GM18526 (cell line): ENCODE results near the gene DNAJC17.

Source experiments
- POLR2A ChIP-seq: IDR thresholded peaks from 3 replicates; pipeline ENCODE4 v1.6.1; 2011; ENCODE audit not compliant: insufficient read length; ENCODE audit errors: extremely low read depth

The DNAJC17 gene

DNA sequence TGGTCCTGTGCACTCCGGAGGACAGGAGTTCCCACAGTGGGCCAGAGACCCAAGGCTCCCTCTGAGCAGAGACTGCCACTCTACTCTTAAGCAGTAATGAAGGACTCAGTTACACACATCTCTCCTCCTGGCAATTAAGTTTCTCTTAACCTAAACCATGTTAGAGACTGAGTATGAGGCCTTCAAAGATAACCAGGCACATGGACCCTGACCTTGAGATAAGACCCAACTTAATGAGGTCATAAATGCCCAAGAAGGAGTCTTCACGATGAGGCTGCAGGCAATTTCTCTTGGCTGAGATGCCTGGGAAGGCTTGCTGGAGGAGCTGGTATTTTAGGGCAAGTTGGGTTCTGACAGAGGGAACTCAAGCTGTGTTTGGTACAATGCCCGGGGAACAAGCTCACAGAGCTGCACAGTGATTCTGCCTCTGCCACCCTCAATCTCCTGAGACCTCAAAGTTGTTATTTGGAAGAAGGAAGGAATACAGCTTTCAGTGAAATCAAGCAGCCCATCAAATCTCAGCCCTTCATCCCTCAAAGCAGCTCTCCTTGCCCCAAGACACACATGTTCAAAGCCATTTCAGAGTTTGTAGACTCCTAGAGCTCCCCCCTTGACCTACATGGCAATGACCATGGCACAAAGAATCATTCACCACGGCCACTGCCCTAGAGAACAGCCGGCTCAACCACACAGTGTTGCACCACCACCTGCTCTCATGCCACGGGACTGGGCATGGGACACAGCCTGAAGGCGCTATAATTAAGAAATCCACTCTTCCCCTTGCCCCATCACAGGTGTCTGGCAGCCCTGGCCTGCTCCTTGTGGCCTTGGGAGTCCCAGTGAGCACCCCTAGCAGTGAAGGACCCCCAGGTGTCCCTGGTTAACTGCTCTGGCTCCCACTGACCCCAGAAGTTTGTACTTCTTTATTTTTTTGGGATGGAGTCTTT is 59.3 kb downstream of the DNAJC17 start:
- TF ChIP-seq POLR2A = no peak

DNA sequence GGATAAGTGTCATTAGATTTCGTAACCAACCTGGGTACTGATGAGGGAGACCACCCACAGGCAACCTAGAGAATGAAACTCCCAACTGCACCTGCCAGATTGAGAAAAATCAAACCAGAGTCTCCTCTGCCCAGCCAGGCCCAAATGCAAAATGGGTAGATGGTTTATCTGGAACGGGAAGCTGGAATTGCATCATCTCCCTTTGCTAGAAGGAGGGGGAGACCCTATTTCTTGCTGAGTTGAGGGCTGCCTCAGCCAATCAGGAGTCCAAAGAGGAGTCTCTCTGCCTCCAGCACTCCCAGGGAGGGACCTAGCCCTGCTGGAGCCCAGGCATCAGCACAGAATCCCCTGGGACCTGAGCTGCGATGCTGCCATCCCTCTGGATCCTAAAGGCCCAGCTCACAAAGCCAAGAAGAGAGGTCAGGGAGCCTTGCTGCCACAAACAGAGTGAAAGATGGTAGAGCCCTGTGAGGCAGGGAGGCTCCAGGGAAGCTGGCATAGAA is 60.3 kb downstream of the DNAJC17 start:
- TF ChIP-seq POLR2A = no peak

DNA sequence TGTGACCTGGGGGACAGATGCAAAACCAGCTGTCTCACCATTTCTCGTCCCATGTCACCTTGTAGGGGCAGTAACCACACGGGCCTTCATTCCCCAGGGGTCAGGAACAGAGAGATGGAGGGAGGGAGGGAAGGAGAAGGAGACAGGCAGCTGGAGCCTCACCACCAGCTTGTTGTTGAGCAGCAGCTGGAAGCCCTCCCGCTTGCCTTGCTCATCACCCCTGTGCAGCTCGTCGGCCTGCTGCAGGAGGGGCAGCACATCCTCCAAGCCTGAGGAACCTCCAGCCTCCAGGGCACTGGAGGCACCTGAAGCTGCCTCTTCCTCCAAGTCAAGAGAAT is 62.5 kb downstream of the DNAJC17 start:
- no peak for TF ChIP-seq POLR2A

DNA sequence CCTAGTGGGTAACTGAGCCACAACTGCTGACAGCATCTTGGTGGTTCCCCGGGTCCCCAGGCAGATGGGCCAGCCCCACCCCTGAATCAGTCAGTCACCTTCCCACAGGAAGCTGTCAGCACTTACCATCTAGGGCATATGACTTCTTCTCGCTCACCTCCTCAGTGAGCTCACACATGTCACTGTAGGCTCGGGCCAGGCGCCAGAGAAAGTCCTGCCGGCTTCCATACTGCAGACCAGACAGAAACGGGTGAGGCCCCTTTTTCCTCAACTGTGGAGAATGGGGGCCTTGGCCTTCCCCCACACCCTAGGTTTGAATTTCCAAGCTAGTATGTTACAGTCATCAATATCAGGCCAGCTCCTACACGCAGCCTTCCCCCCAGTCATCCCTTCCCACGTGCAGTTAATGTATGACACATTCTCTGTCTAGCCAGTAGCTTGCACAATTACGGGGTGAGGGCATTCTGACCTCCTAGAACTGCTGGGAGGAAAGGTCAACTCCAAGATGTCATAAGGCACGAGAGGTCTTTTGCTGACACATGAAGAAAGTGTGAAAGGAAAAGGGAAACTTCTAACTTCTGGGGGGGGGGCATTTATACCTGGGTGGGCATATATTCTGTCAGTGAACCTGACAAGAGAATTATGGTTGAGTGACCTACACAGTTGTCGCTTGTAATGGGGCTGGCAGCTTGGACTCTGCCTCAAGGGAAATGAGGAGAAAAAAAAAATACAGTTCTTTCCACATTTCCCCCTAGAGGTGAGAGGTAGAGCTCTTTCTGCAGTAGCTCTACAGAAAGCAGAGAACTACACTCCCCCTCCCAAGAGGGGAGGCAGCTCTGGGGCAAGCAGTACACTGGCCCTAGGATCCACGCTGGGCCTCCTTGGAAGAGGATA is 63.1 kb downstream of the DNAJC17 start:
- TF ChIP-seq POLR2A = no peak

DNA sequence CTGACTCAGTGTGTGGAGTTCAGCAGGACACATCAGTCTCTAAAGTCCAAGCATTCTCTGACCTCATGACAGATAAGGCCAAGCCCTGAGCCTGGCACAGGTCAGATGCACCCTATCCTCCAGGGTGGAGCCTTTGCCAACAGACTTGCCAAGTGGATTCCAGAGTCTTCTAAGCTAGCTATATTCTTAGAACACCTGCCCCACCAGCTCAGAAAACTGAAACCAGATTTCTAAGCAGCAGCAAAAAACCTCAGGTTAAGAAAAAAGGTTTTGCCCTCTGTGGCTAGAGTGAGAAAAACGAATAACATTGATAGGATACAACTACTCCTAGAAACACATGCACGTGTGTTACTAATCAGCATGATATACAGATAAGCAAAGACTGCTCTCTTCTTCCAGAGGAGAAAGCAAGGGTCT is 63.8 kb downstream of the DNAJC17 start:
- TF ChIP-seq POLR2A = no peak

DNA sequence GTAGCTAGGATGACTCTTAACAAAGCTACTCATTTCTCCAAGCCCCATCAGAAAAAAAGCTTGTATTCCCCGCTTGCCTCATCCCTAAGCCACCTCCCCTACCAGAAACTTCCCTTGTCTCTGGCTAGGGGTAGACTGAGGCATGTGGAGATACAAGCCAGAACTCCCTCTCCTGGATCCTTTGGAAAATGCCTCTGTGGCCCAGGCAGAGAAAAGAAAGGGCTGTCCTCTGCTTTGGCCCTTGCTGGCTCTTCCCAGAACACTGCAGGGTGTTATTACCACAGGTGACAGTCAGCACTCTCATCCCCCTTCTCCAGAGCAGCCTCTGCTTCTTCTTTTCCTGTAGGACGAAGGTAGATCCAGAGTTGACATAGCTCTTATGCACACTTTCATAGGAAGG is 67.4 kb downstream of the DNAJC17 start:
- TF ChIP-seq POLR2A = no peak

DNA sequence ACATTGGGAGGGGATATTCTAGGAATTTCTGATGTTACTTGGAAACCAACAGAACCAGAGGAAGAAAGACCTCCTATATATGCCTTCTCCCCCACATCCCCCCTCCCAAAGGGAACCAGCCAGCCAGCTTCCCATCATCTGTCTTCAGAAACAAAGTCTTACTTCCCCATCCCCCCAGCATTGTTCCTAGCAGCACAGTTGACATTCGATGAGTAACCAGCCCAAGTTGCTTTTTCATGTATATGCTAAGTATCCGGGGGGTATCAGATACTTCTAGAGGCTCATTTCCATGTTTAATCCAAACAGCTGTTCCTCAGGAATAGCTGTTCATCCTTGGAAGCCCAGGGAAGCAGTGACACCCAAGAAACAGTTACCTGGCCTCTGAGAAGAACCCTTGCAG is 68.2 kb downstream of the DNAJC17 start:
- no peak for TF ChIP-seq POLR2A

DNA sequence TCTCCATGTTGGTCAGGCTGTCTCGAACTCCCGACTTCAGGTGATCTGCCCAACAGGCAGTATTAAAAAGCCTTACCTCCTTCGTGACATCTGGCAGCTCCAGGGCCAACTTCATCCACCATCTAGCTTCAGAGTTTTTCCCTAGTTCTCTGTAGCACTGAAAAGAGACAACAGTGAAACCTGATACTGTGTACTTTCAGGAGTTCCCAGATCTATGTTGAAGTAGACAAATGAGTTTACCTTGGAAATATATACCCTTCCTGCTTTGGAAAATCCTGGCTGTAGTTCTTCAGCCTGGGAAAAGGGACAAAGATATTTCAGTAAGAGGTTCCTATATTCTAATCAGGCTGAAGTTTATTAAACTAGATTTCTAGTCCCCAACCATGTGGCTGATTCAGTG is 70.2 kb downstream of the DNAJC17 start:
- no peak for TF ChIP-seq POLR2A

DNA sequence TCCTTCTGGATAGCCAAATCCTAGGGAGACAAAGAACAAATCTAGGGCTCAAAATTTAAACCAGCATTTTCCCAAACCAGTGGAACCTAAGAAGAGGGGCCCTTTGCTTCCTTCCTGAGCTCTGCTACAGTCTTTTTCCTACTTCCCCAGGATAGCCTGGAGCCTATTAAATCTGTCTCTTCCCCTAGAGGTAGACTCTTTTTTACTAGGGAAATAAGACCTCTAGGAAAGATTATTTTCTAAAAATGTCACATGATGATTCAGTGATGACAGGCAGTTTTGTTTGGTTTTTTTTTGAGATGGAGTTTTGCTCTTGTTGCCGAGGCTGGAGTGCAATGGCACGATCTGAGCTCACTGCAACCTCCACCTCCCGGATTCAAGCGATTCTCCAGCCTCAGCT is 70.7 kb downstream of the DNAJC17 start:
- no peak for TF ChIP-seq POLR2A

DNA sequence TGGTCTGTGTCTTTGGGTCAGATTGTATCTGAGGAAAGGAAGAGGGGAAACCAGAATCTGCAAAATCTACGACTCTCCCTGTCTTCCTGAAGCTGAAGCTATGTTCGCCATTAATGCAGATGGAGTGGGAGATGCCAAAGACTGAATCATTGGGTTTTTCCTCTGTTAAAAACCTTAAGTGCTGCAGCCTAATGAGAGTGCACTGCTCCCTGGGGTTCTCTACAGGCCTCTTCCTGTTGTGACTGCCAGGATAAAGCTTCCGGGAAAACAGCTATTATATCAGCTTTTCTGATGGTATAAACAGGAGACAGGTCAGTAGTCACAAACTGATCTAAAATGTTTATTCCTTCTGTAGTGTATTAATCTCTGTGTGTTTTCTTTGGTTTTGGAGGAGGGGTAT is 76.2 kb downstream of the DNAJC17 start:
- TF ChIP-seq POLR2A = no peak

DNA sequence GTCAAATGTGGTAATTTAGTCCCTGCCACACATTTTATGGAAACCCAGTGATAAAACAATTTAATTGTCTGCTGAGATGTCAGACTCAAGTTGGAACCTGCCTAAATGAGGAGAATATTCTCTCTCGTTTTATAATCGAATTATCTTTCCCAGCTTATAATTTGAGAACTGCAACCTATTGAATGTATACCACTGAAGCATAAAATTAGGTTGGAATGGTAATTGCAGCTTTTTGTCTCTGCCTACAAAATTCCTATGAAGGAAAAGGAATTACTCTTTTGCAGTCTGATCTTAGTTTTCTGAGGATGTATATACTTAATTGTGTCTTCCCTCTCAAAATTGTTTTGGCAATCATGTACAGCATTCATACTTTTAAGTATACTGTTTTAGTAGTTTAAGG is 83.4 kb downstream of the DNAJC17 start:
- no peak for TF ChIP-seq POLR2A

DNA sequence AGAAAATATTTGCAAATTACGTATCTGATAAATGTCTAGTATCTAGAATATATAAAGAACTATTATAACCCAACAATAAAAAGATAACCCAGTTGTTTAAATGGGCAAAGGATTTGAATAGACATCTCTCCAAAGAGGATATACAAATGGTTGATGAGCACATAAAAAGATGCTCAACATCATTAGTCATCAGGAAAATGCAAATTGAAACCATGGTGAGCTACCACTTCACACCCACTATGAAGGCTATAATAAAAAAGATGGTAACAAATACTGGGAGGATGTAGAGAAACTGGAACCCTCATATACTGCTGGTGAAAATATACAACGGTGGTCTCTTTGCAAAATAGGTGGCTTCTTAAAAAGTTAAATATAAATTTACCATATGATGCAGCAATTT is 84.3 kb downstream of the DNAJC17 start:
- TF ChIP-seq POLR2A = no peak

DNA sequence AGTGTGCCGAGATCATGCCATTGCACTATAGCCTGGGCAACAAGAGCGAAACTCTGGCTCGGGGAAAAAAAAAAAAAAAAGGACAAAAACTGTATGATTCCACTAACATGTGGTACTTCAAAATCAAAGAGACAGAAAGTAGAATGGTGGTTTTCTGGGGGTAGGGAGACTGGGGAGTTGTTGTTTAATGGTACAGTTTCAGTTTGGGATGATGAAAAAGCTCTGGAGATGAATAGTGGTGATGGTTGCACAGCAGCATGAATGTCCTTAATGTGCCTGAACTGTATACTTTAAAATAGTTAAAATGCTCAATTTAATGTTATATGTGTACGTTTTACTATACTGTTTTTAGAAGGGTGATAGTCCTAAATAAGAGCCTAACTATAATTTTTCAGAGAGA is 84.9 kb downstream of the DNAJC17 start:
- TF ChIP-seq POLR2A = no peak

DNA sequence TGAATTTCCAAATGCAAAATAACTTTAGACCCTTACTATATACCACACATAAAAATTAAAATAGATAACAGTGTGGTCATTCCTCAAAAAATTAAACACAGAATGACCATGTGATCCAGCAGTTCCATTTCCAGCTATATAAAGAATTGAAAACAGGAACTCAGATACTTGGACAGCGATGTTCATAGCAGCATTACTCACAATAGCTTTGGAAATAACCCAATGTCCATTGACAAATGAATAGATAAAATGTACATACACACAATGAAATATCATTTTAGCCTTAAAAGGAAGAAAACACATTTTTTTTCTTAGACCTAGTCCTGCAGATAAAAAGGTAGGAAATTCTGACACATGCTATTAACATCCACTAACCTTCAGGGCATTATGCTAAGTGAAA is 85.6 kb downstream of the DNAJC17 start:
- TF ChIP-seq POLR2A = no peak

DNA sequence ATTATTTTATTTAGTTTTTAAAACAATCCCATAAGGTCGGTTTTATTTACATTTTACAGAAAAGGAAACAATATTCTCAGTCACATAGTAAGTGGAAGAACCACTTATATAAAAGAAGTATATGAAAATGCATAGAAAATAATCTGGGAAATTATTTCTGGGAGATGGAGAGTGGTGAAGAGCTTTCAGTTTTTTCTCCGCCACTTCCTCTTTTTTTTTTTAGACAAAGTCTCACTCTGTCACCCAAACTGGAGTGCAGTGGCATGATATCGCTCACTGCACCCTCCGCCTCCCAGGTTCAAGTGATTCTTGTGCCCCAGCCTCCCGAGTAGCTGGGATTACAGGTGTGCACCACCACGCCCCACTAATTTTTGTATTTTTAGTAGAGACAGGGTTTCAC is 91.1 kb downstream of the DNAJC17 start:
- TF ChIP-seq POLR2A = no peak
